Measurements from ENCODE around the gene SPAG16.

SPAG16 gene

DNA sequence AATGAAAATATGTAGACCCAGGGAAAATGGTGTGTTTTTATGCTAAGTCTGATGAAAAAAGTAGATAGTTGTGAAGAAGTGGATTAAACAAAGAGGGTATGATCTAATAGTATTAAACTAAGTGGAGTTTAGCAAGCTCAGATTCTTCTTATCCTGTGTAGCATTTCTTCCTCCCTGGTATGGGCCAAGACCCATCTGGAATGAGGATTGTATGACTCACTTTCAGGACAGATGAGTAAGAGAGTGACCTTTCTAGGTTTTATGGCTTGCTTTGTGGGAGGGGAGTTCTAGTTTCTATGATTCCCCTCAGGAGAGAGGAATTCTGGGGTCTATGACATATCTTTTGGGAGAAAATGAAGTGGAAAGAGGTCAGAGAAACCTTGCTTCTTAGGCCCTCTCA is 550.1 kb downstream of the SPAG16 start:
- Histone ChIP-seq H3K27ac (ENCODE audit: low read depth, low read length) (no peak overlapping the region), H3K9me3 (ENCODE audit: insufficient read depth, low read length) (no peaks in the 10 kb centered on the region), H3K4me3 (ENCODE audit: insufficient read depth, low read length, poor library complexity, severe bottlenecking) (no peak overlapping the region), H3K27me3 (ENCODE audit: low read length) (no peaks in the 10 kb centered on the region), H3K79me2 (ENCODE audit: insufficient read depth, low read length) (no peaks in the 10 kb centered on the region), H3K9ac (ENCODE audit: low read length) (no peak overlapping the region), H3F3A (ENCODE audit: insufficient read depth) (no peaks in the 10 kb centered on the region), H3K9me2 (replicated peaks; ENCODE audit: insufficient read depth, low read length) (no peaks in the 10 kb centered on the region), H3K4me2 (ENCODE audit: low read depth, low read length, poor library complexity, severe bottlenecking) (no peak overlapping the region), H3K36me3 (ENCODE audit: low read length) (no peaks in the 10 kb centered on the region), H2AFZ (ENCODE audit: low read depth, low read length, severe bottlenecking) (no peak overlapping the region), H4K20me1 (ENCODE audit: low read depth, low read length) (no peaks in the 10 kb centered on the region)
- TF ChIP-seq, protein P1, sequence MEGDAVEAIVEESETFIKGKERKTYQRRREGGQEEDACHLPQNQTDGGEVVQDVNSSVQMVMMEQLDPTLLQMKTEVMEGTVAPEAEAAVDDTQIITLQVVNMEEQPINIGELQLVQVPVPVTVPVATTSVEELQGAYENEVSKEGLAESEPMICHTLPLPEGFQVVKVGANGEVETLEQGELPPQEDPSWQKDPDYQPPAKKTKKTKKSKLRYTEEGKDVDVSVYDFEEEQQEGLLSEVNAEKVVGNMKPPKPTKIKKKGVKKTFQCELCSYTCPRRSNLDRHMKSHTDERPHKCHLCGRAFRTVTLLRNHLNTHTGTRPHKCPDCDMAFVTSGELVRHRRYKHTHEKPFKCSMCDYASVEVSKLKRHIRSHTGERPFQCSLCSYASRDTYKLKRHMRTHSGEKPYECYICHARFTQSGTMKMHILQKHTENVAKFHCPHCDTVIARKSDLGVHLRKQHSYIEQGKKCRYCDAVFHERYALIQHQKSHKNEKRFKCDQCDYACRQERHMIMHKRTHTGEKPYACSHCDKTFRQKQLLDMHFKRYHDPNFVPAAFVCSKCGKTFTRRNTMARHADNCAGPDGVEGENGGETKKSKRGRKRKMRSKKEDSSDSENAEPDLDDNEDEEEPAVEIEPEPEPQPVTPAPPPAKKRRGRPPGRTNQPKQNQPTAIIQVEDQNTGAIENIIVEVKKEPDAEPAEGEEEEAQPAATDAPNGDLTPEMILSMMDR (IDR thresholded peaks at IDR 0.05; ENCODE audit: insufficient read depth, low read length, poor library complexity, severe bottlenecking): no peak
- TF ChIP-seq EZH2phosphoT487 (conservative IDR thresholded peaks at IDR 0.05; ENCODE audit: low read length): no peak

DNA sequence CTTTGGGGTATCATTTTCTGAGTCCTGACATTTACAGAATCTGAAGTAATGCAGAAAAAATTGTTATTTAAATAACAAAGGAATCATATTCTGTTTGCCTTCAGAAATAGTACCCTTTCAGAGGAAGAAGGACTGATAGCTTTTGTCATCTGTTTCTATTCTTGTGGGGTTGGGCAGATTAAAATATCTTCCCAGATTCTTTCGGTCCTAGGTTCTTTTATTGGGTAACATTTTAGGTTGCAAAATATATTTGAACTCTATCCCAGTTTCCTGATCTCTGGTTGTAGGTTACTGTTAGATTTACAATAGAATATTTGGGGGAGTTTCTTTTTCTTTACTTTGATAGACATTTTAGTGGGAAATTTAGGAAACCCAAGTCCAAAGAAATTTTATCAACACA is 550.5 kb downstream of the SPAG16 start:
- Histone ChIP-seq H3K79me2 (ENCODE audit: insufficient read depth, low read length) (no peaks in the 10 kb centered on the region), H4K20me1 (ENCODE audit: low read depth, low read length) (no peaks in the 10 kb centered on the region), H3K4me3 (ENCODE audit: insufficient read depth, low read length, poor library complexity, severe bottlenecking) (no peak overlapping the region), H3K36me3 (ENCODE audit: low read length) (no peaks in the 10 kb centered on the region), H3K9me2 (replicated peaks; ENCODE audit: insufficient read depth, low read length) (no peaks in the 10 kb centered on the region), H3F3A (ENCODE audit: insufficient read depth) (no peaks in the 10 kb centered on the region), H3K9me3 (ENCODE audit: insufficient read depth, low read length) (no peaks in the 10 kb centered on the region), H3K4me2 (ENCODE audit: low read depth, low read length, poor library complexity, severe bottlenecking) (no peak overlapping the region), H2AFZ (ENCODE audit: low read depth, low read length, severe bottlenecking) (no peak overlapping the region), H3K9ac (ENCODE audit: low read length) (no peak overlapping the region), H3K27ac (ENCODE audit: low read depth, low read length) (no peak overlapping the region), H3K27me3 (ENCODE audit: low read length) (no peaks in the 10 kb centered on the region)
- TF ChIP-seq, protein P1 (IDR thresholded peaks at IDR 0.05; ENCODE audit: insufficient read depth, low read length, poor library complexity, severe bottlenecking): no peak
- no peak for TF ChIP-seq EZH2phosphoT487 (conservative IDR thresholded peaks at IDR 0.05; ENCODE audit: low read length)

DNA sequence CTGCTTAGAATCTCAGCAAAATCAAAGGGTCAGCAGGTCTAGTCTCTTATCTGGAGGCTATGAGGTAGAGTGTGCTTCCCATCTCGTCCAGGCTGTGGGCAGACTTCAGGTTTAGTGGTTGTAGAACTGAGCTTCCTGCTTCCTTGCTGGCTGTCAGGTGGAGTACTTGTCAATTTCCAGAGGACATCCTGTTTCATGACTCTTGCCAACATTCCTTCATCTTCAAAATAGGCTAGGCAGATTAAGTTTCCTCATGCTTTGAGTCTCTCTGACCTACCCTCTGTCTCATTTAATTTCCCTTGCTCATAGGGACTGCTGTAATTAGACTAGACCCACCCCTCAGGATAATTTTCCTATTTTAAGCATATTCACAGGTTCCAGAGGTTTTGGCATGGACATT is 562.6 kb downstream of the SPAG16 start:
- Histone ChIP-seq H3K79me2 (ENCODE audit: insufficient read depth, low read length) (no peaks in the 10 kb centered on the region), H3F3A (ENCODE audit: insufficient read depth) (no peaks in the 10 kb centered on the region), H4K20me1 (ENCODE audit: low read depth, low read length) (no peaks in the 10 kb centered on the region), H3K4me3 (ENCODE audit: insufficient read depth, low read length, poor library complexity, severe bottlenecking) (no peak overlapping the region), H3K27ac (ENCODE audit: low read depth, low read length) (no peak overlapping the region), H2AFZ (ENCODE audit: low read depth, low read length, severe bottlenecking) (no peak overlapping the region), H3K9me3 (ENCODE audit: insufficient read depth, low read length) (no peaks in the 10 kb centered on the region), H3K4me2 (ENCODE audit: low read depth, low read length, poor library complexity, severe bottlenecking) (no peak overlapping the region), H3K9ac (ENCODE audit: low read length) (no peak overlapping the region), H3K36me3 (ENCODE audit: low read length) (no peaks in the 10 kb centered on the region), H3K9me2 (replicated peaks; ENCODE audit: insufficient read depth, low read length) (no peaks in the 10 kb centered on the region), H3K27me3 (ENCODE audit: low read length) (no peaks in the 10 kb centered on the region)
- TF ChIP-seq, protein P1 (IDR thresholded peaks at IDR 0.05; ENCODE audit: insufficient read depth, low read length, poor library complexity, severe bottlenecking): no peak
- no peak for TF ChIP-seq EZH2phosphoT487 (conservative IDR thresholded peaks at IDR 0.05; ENCODE audit: low read length)
